ENCODE measurements around the gene PPIB.
"Not testable (repeated sequence)": the region's sequence is repeated elsewhere in the genome, so short reads cannot be mapped to it uniquely, and the experiment has no call there.

Gene PPIB

GRCh38 chr15:64110108-64110701, 52.6 kb downstream of the PPIB start:
- DNase-seq (ENCODE audit: low read depth in 2 of 2) = not testable (repeated sequence)

GRCh38 chr15:64107337-64107736, 55.5 kb downstream of the PPIB start:
- no peak for DNase-seq (ENCODE audit: low read depth in 2 of 2)
